Endothelial cell of umbilical vein (primary cell): Measurements from ENCODE around the gene KCNV2. TPM values are rescaled to one million over a fixed set of nuclear protein-coding genes. Genes with fewer than 3 reads are reported as not detected.

Source experiments
- BruUV-seq: library from RNA; stranded (reverse); fragments of 400-500 nt; replicated peaks from 2 replicates; lab custom pipeline; 2021; lab: Mats Ljungman, UMichigan
- CTCF ChIA-PET: fragments of 300-600, 350-600 bp; sonication (Branson Sonifier 250); formaldehyde crosslinking; loops from one replicate; lab custom pipeline; 2021; ENCODE audit warnings: antibody characterized with exemption, inconsistent platforms; lab: Charles Lee
- POLR2A ChIA-PET: fragments of 300-600, 350-600 bp; sonication (Branson Sonifier 250); formaldehyde crosslinking; loops from one replicate; lab custom pipeline; 2021; ENCODE audit warnings: antibody characterized with exemption, inconsistent platforms; lab: Charles Lee
- DNase-seq: peaks from one replicate; pipeline ENCODE4 v3.0.0-alpha.2; 2011; ENCODE audit warnings: low read depth, low spot score
- FAIRE-seq: peaks from 2 replicates; lab custom pipeline; 2011; peaks lifted over from hg19 to GRCh38; lab: Jason Lieb, UNC
- H2AFZ ChIP-seq: 2 replicates; pipeline ENCODE4 v1.6.0; 2012; ENCODE audit warnings: low read depth, low read length, control low read depth, inconsistent platforms
- H3K27ac ChIP-seq: 2 replicates; pipeline ENCODE4 v1.5.1; 2011; ENCODE audit warnings: low read depth, mild to moderate bottlenecking, control low read depth, low read length, moderate library complexity; ENCODE audit not compliant: insufficient read depth
- H3K27me3 ChIP-seq, 2 experiments: 2 replicates each; pipeline versions ENCODE4 v1.6.0 to v1.6.1; 2011; ENCODE audit warnings: low read length in 2 of 2, mixed read lengths in 1 of 2; ENCODE audit not compliant: control insufficient read depth in 2 of 2, insufficient read depth in 2 of 2
- H3K36me3 ChIP-seq, 2 experiments: 2 replicates in 1 of 2; 3 replicates in 1 of 2; pipeline ENCODE4 v1.5.1; 2011; ENCODE audit warnings: low read length in 2 of 2, mild to moderate bottlenecking in 1 of 2, moderate library complexity in 1 of 2; ENCODE audit not compliant: control insufficient read depth in 2 of 2, insufficient read depth in 2 of 2; ENCODE audit errors: extremely low read depth in 1 of 2
- H3K4me1 ChIP-seq: 3 replicates; pipeline ENCODE4 v1.5.1; 2011; ENCODE audit warnings: mild to moderate bottlenecking, low read length; ENCODE audit not compliant: control insufficient read depth, insufficient read depth; ENCODE audit errors: extremely low read depth
- H3K4me2 ChIP-seq: 2 replicates; pipeline ENCODE4 v1.6.1; 2011; ENCODE audit warnings: low read length, control low read depth, mixed read lengths; ENCODE audit not compliant: insufficient read depth
- H3K4me3 ChIP-seq, 3 experiments: fragments of 200-600 bp in 1 of 3; sonication (generic), shearing (Covaris generic) in 1 of 3; replicated peaks in 1 of 3; 2 replicates each; pipeline ENCODE4 v1.5.1; 2011 to 2016; ENCODE audit warnings: control low read depth in 3 of 3, low read length in 3 of 3, mild to moderate bottlenecking in 2 of 3, inconsistent platforms in 1 of 3, low read depth in 1 of 3, moderate library complexity in 1 of 3; ENCODE audit not compliant: insufficient read depth in 1 of 3
- H3K79me2 ChIP-seq: 2 replicates; pipeline ENCODE4 v1.6.0; 2012; ENCODE audit warnings: low read length, inconsistent platforms; ENCODE audit not compliant: control insufficient read depth, insufficient read depth
- H3K9ac ChIP-seq: replicated peaks from 2 replicates; pipeline ENCODE3; 2011; ENCODE audit warnings: low read length, control low read depth; ENCODE audit not compliant: insufficient read depth; ENCODE audit errors: extremely low read depth
- H3K9me1 ChIP-seq: replicated peaks from 3 replicates; pipeline ENCODE4 v1.6.0; 2011; ENCODE audit warnings: mild to moderate bottlenecking, low read length; ENCODE audit not compliant: control insufficient read depth, insufficient read depth; ENCODE audit errors: extremely low read depth
- H3K9me3 ChIP-seq: replicated peaks from 2 replicates; pipeline ENCODE4 v1.5.1; 2012; ENCODE audit warnings: low read length, inconsistent platforms; ENCODE audit not compliant: control insufficient read depth, insufficient read depth
- H4K20me1 ChIP-seq: replicated peaks from 2 replicates; pipeline ENCODE3; 2011; ENCODE audit warnings: mild to moderate bottlenecking, low read length; ENCODE audit not compliant: control insufficient read depth, insufficient read depth; ENCODE audit errors: extremely low read depth
- GATA2 ChIP-seq: IDR thresholded peaks from 2 replicates; pipeline ENCODE4 v1.7.0; 2011; ENCODE audit warnings: low read depth, mild to moderate bottlenecking, moderate library complexity, mixed read lengths, low read length; ENCODE audit not compliant: insufficient read length, insufficient read depth
- POLR2A ChIP-seq: IDR thresholded peaks from 2 replicates; pipeline ENCODE4 v1.6.1; 2012; ENCODE audit warnings: low read depth, mild to moderate bottlenecking, control low read depth, low read length
- POLR2AphosphoS5 ChIP-seq: IDR thresholded peaks from 2 replicates; pipeline ENCODE4 v1.6.1; 2012; ENCODE audit warnings: low read depth, mild to moderate bottlenecking, control low read depth, low read length, moderate library complexity; ENCODE audit not compliant: insufficient read depth
- dilution Hi-C: fragments of 300-500 bp; cut with MboI; formaldehyde crosslinking; loops from one replicate; pipeline ENCODE4 v1.15.0; 2019; ENCODE audit warnings: low sequenced_read_pairs; ENCODE audit not compliant: extremely low pct_ligation_motif_present
- intact Hi-C: fragments of 100-400 bp; cut with micrococcal nuclease; formaldehyde crosslinking; loops from one replicate; pipeline ENCODE4 v1.10.0; 2022
- polyA plus RNA-seq, 4 experiments: library from polyadenylated mRNA; depleted of rRNA in 3 of 4; stranded (reverse) in 3 of 4; unstranded in 1 of 4; fragments of >200 nt; gene quantifications; 2 replicates each; pipeline versions ENCODE4 v1.2.1 to v1.2.3, GENCODE V29; 2011 to 2012; ENCODE audit warnings: missing spikeins in 1 of 4
- total RNA-seq: library from RNA; stranded (reverse); gene quantifications from 2 replicates; pipeline ENCODE4 v1.2.3, GENCODE V29; 2021

KCNV2 gene
- total and polyA plus RNA-seq, 2 donors (not counting 3 experiments of a cell fraction or from before 2014, with no cell fraction given), result not detected

GRCh38 chr9:2709645-2710101 lies 7.6 kb upstream of the KCNV2 start:
- H3K9me3 ChIP-seq, result no peaks in the 10 kb centered on the region
- no TSS peak for BruUV-seq
- H3K36me3 ChIP-seq, result no peaks in the 10 kb centered on the region
- TF ChIP-seq POLR2A, result no peak
- TF ChIP-seq POLR2AphosphoS5, result no peak
- H4K20me1 ChIP-seq, result no peaks in the 10 kb centered on the region
- DNase-seq (no peak), FAIRE-seq (no peak)
- intact Hi-C loops (no loop called here), dilution Hi-C loops (no loop called here)
- no peaks in the 10 kb centered on the region for H3K79me2 ChIP-seq
- no peak overlapping the region for H2AFZ ChIP-seq
- no peak overlapping the region for H3K27ac ChIP-seq
- H3K9me1 ChIP-seq, result peaks cover 2% of the 10 kb centered on the region
- ChIA-PET POLR2A (no interaction called here), CTCF (interaction anchor here (1.0 kb wide), 1 partner anchor 577 kb away, joined by 3 read pairs; no protein-coding TSS in a partner anchor)
- H3K4me3 ChIP-seq, result no peak overlapping the region
- H3K9ac ChIP-seq, result no peak overlapping the region
- no peak overlapping the region for H3K4me2 ChIP-seq
- H3K27me3 ChIP-seq, result no peaks in the 10 kb centered on the region
- H3K4me1 ChIP-seq, result no peaks in the 10 kb centered on the region

GRCh38 chr9:2711716-2712115 lies 5.6 kb upstream of the KCNV2 start:
- Histone ChIP-seq H3K9ac (no peak overlapping the region), H3K4me1 (no peaks in the 10 kb centered on the region), H3K36me3 (no peaks in the 10 kb centered on the region), H3K4me3 (no peak overlapping the region), H3K27me3 (no peaks in the 10 kb centered on the region), H3K9me1 (peaks cover 2% of the 10 kb centered on the region), H3K9me3 (no peaks in the 10 kb centered on the region), H4K20me1 (no peaks in the 10 kb centered on the region), H3K79me2 (no peaks in the 10 kb centered on the region), H3K27ac (no peak overlapping the region), H2AFZ (no peak overlapping the region), H3K4me2 (no peak overlapping the region)
- FAIRE-seq (no peak), DNase-seq (no peak)
- ChIA-PET CTCF (no interaction called here), POLR2A (interaction anchor here (0.7 kb wide), 1 partner anchor 305 kb away, joined by 4 read pairs; no protein-coding TSS in a partner anchor)
- dilution Hi-C loops (no loop called here), intact Hi-C loops (no loop called here)
- TF ChIP-seq GATA2 (no peak), POLR2A (no peak), POLR2AphosphoS5 (no peak)
- no TSS peak for BruUV-seq
